SK-N-SH (cell line): ENCODE results near the gene CBX3. TPM values are rescaled to one million over a fixed set of nuclear protein-coding genes. Genes with fewer than 3 reads are reported as not detected.

Experiments
- CTCF ChIA-PET: fragments of 300-600, 350-600 bp; formaldehyde crosslinking; extraction: SDS; loops from one replicate; lab custom pipeline; 2021; lab: Yijun Ruan, JAX
- POLR2A ChIA-PET: fragments of 350-600 bp; sonication (Branson Sonifier 250); formaldehyde crosslinking; extraction: SDS; loops from one replicate; lab custom pipeline; 2020; ENCODE audit warnings: antibody characterized with exemption, inconsistent platforms; lab: Yijun Ruan, JAX
- DNase-seq: peaks from one replicate; pipeline ENCODE4 v3.0.0; 2012
- H2AFZ ChIP-seq: fragments of 200-600 bp; sonication (generic); 2 replicates; pipeline ENCODE4 v1.8.1; 2016; ENCODE audit warnings: antibody characterized with exemption, mild to moderate bottlenecking, low read depth
- H3F3A ChIP-seq: fragments of 200-600 bp; sonication (generic); replicated peaks from 2 replicates; pipeline ENCODE3; 2016; ENCODE audit warnings: antibody characterized with exemption, mild to moderate bottlenecking; ENCODE audit not compliant: insufficient read depth
- H3K27ac ChIP-seq, 2 experiments: fragments of 200-500 bp in 1 of 2; fragments of 200-600 bp in 1 of 2; sonication (Bioruptor generic) in 1 of 2; sonication (generic), shearing (Covaris generic) in 1 of 2; 2 replicates each; pipeline versions ENCODE4 v1.5.1 to v1.6.1; 2014 to 2016; ENCODE audit warnings: low read depth in 2 of 2, inconsistent platforms in 1 of 2, low read length in 1 of 2, mild to moderate bottlenecking in 1 of 2, mixed read lengths in 1 of 2
- H3K27me3 ChIP-seq: fragments of 200-600 bp; sonication (generic), shearing (Covaris generic); 2 replicates; pipeline ENCODE4 v1.6.1; 2016; ENCODE audit warnings: mixed run types; ENCODE audit not compliant: insufficient read depth
- H3K36me3 ChIP-seq, 2 experiments: fragments of 200-500 bp in 1 of 2; fragments of 200-600 bp in 1 of 2; sonication (Bioruptor generic) in 1 of 2; sonication (generic) in 1 of 2; replicated peaks in 1 of 2; 2 replicates each; pipeline versions ENCODE3 to v1.5.1; 2014 to 2016; ENCODE audit warnings: low read length in 1 of 2, mild to moderate bottlenecking in 1 of 2; ENCODE audit not compliant: insufficient read depth in 2 of 2, control insufficient read depth in 1 of 2
- H3K4me1 ChIP-seq, 2 experiments: fragments of 200-500 bp in 1 of 2; fragments of 200-600 bp in 1 of 2; sonication (Bioruptor generic) in 1 of 2; sonication (generic), shearing (Covaris generic) in 1 of 2; 2 replicates each; pipeline versions ENCODE4 v1.5.1 to v1.6.1; 2014 to 2016; ENCODE audit warnings: low read depth in 1 of 2, low read length in 1 of 2, mixed run types in 1 of 2; ENCODE audit not compliant: insufficient read depth in 2 of 2, control insufficient read depth in 1 of 2
- H3K4me2 ChIP-seq: fragments of 200-600 bp; sonication (generic), shearing (Covaris generic); 2 replicates; pipeline ENCODE4 v1.6.1; 2017; ENCODE audit warnings: mixed run types
- H3K4me3 ChIP-seq, 2 experiments: fragments of 200-500 bp in 1 of 2; fragments of 200-600 bp in 1 of 2; sonication (Bioruptor generic) in 1 of 2; sonication (generic), shearing (Covaris generic) in 1 of 2; 2 replicates each; pipeline versions ENCODE4 v1.5.1 to v1.8.1; 2014 to 2016; ENCODE audit warnings: low read depth in 2 of 2, inconsistent platforms in 1 of 2, low read length in 1 of 2, mild to moderate bottlenecking in 1 of 2, mixed read lengths in 1 of 2, moderate library complexity in 1 of 2
- H3K79me2 ChIP-seq: fragments of 200-600 bp; sonication (generic); 2 replicates; pipeline ENCODE4 v1.8.1; 2017; ENCODE audit warnings: mild to moderate bottlenecking; ENCODE audit not compliant: insufficient read depth
- H3K9ac ChIP-seq: fragments of 200-600 bp; sonication (generic); 2 replicates; pipeline ENCODE4 v1.6.1; 2017; ENCODE audit warnings: mixed run types
- H3K9me2 ChIP-seq: fragments of 200-600 bp; sonication (generic); 2 replicates; pipeline ENCODE4 v1.6.1; 2017; ENCODE audit warnings: mixed run types
- H3K9me3 ChIP-seq: fragments of 200-600 bp; sonication (generic); 2 replicates; pipeline ENCODE4 v1.6.1; 2017; ENCODE audit warnings: mixed run types, mild to moderate bottlenecking, moderate library complexity
- H4K20me1 ChIP-seq: fragments of 200-600 bp; sonication (generic); 2 replicates; pipeline ENCODE4 v1.6.1; 2017; ENCODE audit warnings: mild to moderate bottlenecking, mixed run types; ENCODE audit not compliant: insufficient read depth
- CHD2 ChIP-seq: fragments of 150-350 bp; IDR thresholded peaks from 2 replicates; pipeline ENCODE4 v1.6.1; 2018; ENCODE audit warnings: low read length; ENCODE audit not compliant: partially characterized antibody
- ELF1 ChIP-seq: IDR thresholded peaks from 2 replicates; pipeline ENCODE4 v1.4.0; 2012
- EZH2phosphoT487 ChIP-seq: fragments of 200-600 bp; sonication (generic); IDR thresholded peaks from 2 replicates; pipeline ENCODE4 v1.6.1; 2017; ENCODE audit warnings: low read depth, mixed run types, mild to moderate bottlenecking, antibody characterized with exemption, moderate library complexity, borderline replicate concordance
- FOXM1 ChIP-seq: IDR thresholded peaks from 2 replicates; pipeline ENCODE4 v1.4.0; 2012; ENCODE audit warnings: low read depth, mild to moderate bottlenecking
- IRF3 ChIP-seq: fragments of 150-350 bp; IDR thresholded peaks from 2 replicates; pipeline ENCODE4 v1.6.1; 2016; ENCODE audit warnings: mild to moderate bottlenecking, low read depth, low read length
- MEF2A ChIP-seq: IDR thresholded peaks from 2 replicates; pipeline ENCODE4 v1.4.0; 2012; ENCODE audit warnings: low read depth, borderline replicate concordance
- REST ChIP-seq: IDR thresholded peaks from 2 replicates; pipeline ENCODE4 v1.6.1; 2012; ENCODE audit warnings: mild to moderate bottlenecking, low read depth, low read length, moderate library complexity
- RFX5 ChIP-seq: IDR thresholded peaks from 2 replicates; pipeline ENCODE4 v1.6.1; 2012; ENCODE audit warnings: mild to moderate bottlenecking, improper control_type of control experiment, low read length
- SMC3 ChIP-seq: IDR thresholded peaks from 2 replicates; pipeline ENCODE4 v1.6.1; 2012; ENCODE audit warnings: low read depth, low read length, improper control_type of control experiment
- TCF12 ChIP-seq: IDR thresholded peaks from 2 replicates; pipeline ENCODE4 v1.4.0; 2012
- TEAD4 ChIP-seq: IDR thresholded peaks from 2 replicates; pipeline ENCODE4 v1.4.0; 2012; ENCODE audit warnings: mild to moderate bottlenecking, borderline replicate concordance; ENCODE audit not compliant: insufficient read depth
- WGBS: methylation state at CpG from one replicate; pipeline ENCODE4 v1.1.6; 2017; ENCODE audit warnings: low lambda C conversion rate; 5-methylcytosine and 5-hydroxymethylcytosine counted together
- polyA plus RNA-seq, 3 experiments: library from polyadenylated mRNA; depleted of rRNA; stranded (reverse); fragments of >200 nt; gene quantifications; 2 replicates each; pipeline ENCODE4 v1.2.3, GENCODE V29; 2012
- TF ChIP-seq, protein P1 (sequence below): fragments of 150-350 bp; IDR thresholded peaks from 2 replicates; pipeline ENCODE4 v1.6.1; 2017; ENCODE audit warnings: antibody characterized with exemption, low read length, low read depth, borderline replicate concordance

Gene CBX3
- polyA plus RNA-seq, 1 of the 3 experiments (the other 2 are of a cell fraction): 97.0 TPM

DNA sequence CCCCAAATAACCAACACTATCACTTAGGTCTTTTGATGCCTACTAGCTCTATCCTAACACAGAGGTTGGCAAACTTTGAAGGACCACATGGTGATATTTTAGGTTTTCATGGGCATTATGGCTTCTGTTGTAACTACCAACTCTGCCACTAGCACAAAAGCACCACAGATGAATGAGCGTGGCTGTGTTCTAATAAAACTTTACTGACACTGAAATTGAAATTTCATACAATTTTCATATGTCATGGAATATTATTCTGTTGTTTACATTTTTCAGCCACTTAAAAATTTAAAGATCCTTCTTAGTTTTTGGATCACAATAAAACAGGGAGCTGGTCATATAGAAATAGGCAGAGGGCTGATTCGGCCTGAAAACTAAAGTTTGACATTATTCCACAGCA, 26.4 kb downstream of the CBX3 start (continued):
- TF ChIP-seq, protein P1, sequence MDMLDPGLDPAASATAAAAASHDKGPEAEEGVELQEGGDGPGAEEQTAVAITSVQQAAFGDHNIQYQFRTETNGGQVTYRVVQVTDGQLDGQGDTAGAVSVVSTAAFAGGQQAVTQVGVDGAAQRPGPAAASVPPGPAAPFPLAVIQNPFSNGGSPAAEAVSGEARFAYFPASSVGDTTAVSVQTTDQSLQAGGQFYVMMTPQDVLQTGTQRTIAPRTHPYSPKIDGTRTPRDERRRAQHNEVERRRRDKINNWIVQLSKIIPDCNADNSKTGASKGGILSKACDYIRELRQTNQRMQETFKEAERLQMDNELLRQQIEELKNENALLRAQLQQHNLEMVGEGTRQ: no peak
- TF ChIP-seq SMC3: no peak

GRCh38 chr7:26233902-26234511, 32.5 kb downstream of the CBX3 start:
- Histone ChIP-seq H3K27ac (no peak overlapping the region), H3K9me3 (no peaks in the 10 kb centered on the region), H3K4me3 (no peak overlapping the region), H3K4me2 (no peak overlapping the region), H3K27me3 (peaks cover 7% of the 10 kb centered on the region; the same call in 1 of the 2 replicates), H4K20me1 (no peaks in the 10 kb centered on the region), H3K79me2 (no peaks in the 10 kb centered on the region), H3F3A (no peaks in the 10 kb centered on the region)
- CTCF ChIA-PET: interaction anchor here (0.7 to 1.4 kb wide), 2 partner anchors 97 to 144 kb away, joined by 3 read pairs; no protein-coding TSS in a partner anchor
- WGBS: 46% methylated on average over 5 of the region's 5 CpGs
- DNase-seq: no peak
- POLR2A ChIA-PET: no interaction called here
- no peak for TF ChIP-seq EZH2phosphoT487
- no peak for TF ChIP-seq CHD2
- no peak for TF ChIP-seq TEAD4
- no peak for TF ChIP-seq TCF12
- no peak for TF ChIP-seq ELF1
- TF ChIP-seq FOXM1: no peak
- TF ChIP-seq, protein P1: no peak
- TF ChIP-seq IRF3: no peak
- no peak for TF ChIP-seq REST
- TF ChIP-seq RFX5: no peak
- TF ChIP-seq MEF2A: no peak
- TF ChIP-seq, all 33 proteins: peak for 0
- no peak overlapping the region for H2AFZ ChIP-seq
- H3K9me2 ChIP-seq: no peaks in the 10 kb centered on the region
- H3K4me1 ChIP-seq: no peaks in the 10 kb centered on the region
- H3K36me3 ChIP-seq: no peaks in the 10 kb centered on the region
- no peak overlapping the region for H3K9ac ChIP-seq
